Stimulated activated CD4-positive, alpha-beta T cell treated with anti-CD3 and anti-CD28 coated beads, Interleukin-4, amount 100 ng/mL, for 4 hours (primary cell): ENCODE results near the gene SLC26A6.
A peak's percentile ranks its signal among the peaks of the same experiment; 100 is the strongest.

ENCODE experiments used
- DNase-seq, 2 experiments: peaks; one replicate each; pipeline ENCODE4 v3.0.0-alpha.2; 2020

SLC26A6 gene

DNA sequence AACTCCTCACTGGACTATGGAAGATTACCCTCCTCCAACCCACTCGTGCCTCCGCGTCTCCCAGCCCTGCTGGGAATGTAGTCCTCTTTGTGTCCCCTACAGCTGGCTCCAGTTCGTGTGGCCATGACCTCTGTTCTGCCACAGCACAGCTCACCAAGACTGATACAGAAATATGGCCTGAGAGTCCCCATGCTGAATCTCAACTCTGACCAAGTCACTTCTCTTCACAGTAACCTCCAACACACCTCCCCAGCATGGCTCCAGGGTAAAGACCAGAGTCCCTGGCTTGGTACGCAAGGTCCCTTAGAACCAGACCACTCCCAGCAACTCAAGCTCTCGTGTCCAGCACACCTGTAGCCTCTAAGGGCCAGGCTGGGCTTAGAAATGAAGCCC, 37.9 kb downstream of the SLC26A6 start:
- DNase-seq, result no peak

DNA sequence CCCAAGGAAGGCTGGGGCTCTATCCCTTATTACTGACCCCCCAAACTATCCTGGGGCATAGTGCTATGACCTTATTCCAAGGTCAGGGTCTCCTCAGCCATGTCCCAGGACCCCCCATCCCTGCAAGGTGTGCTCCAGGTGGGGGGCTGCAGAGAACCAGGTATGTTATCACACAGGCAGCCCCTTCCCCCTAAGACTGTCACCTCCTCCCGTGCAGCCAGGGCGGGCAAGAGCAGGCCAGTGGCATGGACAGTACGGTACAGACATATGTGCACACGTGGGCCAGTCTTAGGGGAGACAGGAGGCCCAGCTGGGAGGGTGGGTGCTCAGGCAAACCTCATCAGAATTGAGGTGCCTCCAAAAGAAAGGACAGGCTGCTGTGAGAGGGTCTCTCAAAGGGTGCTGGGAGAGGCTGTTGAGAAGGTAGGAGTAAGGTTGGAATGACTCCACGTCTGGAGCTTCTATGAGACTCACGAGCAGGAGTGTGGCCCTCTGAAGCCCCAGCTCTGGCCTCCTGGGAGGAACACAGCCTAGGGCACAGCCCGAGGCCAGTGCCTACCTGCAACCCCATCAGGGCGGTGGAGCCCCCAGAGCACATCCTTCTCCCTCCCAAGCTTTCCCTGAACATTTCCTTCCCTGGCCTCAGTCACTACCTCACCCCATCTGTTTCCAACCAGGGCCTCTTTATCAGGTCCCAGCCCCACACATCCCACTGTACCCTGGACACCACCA, 38.4 kb downstream of the SLC26A6 start:
- no peak for DNase-seq

DNA sequence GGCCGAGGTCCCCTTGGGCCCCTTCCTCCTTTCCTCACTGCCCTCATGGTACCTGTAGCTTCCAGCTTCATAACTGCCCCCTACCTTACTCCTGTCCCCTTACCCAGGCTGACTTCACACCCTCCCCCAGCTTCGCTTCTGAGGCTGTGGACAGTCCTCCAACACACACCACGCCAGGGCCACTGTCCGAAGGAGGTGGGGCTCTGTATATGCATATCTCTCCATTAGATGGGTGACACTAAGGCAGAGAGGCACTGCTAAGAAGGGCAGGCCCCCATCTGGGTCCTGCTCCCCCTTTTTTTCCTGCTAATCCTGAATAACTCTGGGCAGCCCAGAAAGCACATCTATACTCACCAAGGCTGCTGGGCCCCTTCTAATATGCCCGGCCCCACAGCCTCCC, 39.1 kb downstream of the SLC26A6 start:
- no peak for DNase-seq

DNA sequence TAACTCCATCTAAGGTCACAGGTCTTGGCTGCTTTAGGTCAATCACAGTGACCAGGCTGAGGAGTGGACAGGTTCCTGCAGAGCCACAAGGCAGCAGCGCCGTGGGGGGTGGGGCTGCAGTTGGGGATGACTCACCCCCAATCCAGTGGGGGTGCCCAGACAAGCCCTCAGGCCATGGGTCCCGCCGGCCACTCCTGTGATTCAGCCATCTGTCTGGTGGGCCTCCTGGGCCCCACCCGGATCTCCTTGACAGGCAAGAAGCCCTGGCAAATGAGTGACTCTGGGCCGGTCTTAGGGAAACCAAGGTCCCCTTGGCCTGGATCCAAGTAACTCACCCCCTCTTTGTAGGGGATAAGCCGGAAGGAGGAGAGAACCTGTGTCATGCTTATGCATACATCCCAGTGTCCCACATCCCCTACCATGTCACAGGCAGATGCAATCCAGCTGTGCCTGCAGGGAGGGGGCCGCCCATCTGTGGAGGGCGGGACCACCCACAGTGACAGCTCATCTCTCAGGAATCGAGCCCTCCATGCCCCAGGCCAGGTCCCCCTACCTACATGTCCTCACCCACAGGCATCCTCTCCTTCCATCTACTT, 39.6 kb downstream of the SLC26A6 start:
- no peak for DNase-seq

DNA sequence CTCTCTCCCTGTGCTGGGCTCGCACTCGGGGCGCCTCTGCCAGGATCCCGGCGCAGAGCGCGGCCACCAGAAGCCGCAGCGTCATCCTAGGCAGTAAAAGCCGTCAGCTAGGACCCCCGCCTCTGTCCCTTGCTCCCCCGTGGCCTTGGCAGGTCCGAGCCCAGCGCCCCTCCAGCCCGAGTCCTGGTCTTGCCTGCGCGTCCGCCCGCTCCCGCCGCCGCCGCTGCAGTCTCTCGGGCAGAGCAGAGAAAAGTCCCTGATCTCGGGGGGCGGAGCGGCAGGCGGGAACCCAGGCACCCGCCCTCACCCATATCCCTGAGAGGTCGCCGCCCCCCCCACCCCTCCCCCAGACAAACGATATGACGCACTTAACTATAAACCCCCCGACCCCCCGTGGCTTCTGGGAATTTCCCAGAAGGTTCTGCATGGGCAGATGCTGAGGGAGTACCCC, 40.2 kb downstream of the SLC26A6 start, which contains the start of gene COL7A1:
Gene COL7A1, minus strand, starts transcription at position 255 of the 451 bp plus-strand sequence. Its CDS starts 170 bp downstream, at position 85.
- peak in 1 of 2 experiments; percentile 1 for DNase-seq

DNA sequence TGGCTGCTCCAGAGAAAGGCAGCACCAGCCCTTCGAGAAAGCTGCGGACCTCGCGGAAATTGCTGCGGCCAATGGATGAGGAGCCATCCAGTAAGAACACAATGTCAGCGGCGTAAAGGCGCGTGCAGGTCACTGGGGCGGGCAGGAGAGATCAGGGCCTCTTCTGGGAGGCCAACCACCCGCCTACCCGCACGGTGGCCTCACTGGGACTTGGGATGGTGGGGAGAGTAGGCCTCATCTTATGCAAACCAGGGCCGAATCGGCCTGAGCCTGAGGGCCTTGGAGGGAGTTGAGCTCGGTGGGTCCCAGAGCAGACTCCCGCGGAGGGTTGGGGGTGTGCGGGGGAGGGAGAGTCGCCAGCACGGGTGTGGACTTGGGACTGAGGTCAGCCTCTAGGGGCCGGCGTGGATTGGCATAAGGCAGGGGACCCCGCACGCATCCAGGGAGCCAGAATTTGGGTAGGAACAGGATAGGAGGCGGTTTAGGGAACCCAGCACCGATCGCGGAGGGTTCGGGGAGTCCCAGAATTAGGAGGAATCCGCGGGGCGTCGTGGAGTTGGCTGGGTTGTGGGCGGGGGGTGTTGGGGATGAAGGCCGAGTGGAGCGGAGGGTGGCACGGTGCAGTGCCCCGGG, 40.7 kb downstream of the SLC26A6 start:
- DNase-seq, result no peak

DNA sequence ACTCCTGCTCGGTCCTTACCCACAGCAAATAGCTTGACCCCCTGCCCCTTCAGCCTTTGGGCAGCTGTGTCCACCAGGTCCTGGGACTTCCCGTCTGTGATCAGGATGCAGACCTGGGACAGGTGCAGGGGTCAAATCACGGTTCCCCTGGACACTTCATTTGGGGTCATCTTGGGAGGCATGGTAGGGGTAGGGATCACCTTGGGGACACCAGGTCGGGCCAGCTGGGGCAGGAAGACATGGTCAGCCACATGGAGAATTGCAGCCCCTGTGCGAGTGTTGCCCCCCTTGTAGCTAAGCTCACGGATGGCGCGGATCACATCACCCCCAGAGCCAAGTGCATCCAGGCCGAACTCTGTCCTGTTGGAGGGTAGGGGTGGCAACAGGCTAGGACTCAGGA, 41.9 kb downstream of the SLC26A6 start:
- no peak for DNase-seq

DNA sequence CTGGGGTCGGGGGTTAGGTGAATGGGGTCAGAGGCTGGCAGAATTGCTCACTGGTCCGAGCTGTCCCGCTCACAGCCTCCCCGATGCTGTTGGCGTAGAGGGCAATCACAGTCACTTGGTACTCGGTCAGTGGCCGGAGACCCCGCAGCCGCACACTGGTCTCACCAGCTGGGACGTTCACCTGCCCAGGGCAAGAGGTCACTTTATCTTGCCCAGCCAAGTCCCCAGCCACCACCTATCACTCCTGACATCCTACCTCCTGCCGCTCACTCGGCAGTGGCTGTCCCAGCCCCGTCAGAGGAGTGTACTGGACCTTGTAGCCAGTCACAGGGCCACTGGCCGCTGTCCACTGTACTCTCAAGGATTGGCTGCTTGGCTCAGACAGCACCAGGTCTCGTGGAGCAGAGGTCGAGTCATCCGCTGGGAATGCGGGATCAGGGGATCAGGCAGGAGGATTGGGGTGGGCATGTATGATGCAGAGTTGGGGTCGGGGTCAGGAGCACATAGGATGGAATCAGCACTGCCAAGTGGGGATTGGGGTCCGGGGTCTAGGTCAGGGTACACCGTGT, 42.7 kb downstream of the SLC26A6 start:
- DNase-seq, result no peak

DNA sequence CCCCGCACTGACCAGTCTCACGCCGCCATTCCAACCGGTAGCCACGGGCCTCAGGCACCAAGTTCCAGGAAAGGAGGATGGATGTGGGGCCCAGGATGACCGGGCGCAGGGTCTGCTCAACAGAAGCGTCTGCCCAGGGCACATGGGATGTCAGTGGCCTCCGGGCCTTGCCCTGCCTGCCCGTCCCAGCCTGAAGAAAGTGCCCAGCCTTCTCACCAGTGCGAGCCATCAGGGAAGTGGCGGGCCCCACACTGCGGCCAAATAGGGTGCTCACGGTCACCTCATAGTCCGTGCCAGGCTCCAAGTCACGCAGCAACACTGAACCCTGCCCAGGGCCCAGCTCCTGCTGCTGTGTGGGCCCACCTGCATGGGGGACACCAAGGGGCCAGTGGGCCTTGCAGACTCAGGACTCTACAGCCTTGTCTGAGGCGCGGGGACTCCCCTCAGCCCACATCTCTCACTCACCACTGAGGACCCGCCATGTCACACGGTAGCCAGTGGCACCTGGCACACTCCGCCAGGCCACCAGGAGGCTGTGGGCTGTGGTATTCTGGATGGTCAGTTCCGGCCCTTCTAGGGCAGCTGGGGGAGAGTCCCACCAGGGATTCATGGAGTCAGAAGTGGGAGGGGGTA, 43.3 kb downstream of the SLC26A6 start:
- no peak for DNase-seq

DNA sequence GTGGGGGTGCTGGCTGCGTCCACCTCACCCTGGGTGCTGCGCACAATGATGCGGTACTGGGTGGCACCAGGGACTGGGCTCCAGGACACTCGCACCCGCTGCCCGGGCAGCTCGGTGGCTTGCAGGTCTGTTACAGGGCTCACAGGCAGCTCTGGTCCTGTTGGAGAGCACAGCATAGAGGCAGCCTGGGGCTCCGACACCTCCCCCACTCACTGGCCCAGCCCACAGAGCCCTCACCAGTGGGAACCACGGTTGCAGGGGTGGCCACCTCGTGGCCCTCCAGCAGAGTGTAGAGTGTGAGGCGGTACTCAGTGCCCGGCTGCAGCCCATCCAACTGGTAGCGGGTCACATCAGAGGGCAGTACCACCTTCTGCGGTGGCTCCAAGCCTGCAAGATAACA, 43.8 kb downstream of the SLC26A6 start:
- no peak for DNase-seq

DNA sequence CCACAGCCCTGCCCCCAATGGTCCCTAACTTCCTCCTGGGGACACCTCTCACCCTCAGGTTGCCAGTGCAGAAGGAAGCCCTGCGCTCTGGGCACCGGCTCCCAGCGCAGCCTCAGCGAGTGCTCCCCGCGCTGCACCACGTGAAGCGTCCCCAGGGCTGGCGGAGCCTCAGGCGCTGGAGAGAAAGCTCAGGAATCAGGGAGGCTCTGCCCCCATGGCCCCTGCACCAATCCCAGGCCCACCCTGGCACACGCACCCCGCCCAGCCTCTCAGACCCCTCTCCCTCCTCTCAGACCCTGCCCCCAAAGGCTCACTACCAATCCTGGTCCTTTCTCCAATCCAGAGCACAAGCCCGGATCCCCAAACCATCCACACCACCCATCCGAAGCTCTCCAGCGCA, 47.0 kb downstream of the SLC26A6 start:
- no peak for DNase-seq

DNA sequence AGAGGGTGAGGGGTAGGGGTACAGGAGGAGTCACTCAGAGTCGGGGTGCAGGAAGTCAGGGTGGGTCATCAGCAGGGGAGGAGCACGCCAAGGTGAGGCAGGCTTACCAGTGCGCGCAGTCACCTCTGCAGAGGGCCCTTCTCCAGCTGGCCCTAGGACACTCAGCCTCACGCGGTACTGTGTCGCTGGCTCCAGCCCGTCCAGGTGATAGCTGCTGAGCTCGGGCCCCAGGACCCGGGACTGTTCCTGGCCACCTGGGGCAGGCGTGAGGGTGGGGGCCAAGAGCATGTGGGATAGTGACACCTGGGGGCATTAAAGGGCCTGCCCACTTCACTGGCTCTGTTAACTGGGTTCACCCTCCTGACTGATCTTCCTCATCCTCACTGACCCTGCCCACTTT, 47.6 kb downstream of the SLC26A6 start:
- no peak for DNase-seq

DNA sequence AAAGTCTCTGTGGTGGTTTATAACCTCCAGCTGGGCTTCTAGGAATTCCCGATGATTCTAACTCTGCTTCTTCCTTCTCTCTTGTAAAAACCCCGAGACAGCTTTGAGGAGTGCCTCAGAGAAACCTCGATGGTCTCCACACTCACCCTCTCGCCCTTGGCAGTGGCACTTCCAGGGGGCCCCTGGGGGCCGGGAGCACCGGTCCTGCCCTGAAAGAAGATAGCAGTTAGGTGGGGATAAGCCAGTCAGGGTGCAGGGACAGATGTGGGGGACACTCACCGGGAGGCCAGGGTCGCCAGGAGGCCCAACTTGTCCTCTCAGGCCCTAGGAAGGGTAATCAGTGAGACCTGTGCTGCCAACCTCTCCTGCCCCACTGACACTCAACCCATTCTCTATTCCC, 49.9 kb downstream of the SLC26A6 start:
- DNase-seq, result no peak

DNA sequence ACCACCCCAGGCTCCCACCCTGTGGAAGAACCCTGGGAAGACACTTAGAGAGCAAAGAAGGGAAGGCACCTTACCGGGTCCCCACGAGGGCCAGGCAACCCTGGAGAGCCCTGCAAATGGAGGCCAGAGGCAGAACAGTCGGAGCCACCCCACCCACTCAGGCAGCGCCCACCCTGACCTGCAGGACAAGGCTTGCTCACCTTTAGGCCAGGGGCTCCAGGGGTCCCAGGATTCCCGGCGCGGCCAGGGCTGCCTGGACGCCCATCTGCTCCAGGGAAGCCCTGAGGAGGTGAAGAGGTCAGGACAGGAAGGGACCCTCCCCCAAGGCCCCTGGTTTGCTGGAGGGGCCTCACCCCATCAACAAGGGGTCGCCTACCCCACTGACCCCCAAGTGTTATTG, 50.4 kb downstream of the SLC26A6 start:
- DNase-seq, result no peak

DNA sequence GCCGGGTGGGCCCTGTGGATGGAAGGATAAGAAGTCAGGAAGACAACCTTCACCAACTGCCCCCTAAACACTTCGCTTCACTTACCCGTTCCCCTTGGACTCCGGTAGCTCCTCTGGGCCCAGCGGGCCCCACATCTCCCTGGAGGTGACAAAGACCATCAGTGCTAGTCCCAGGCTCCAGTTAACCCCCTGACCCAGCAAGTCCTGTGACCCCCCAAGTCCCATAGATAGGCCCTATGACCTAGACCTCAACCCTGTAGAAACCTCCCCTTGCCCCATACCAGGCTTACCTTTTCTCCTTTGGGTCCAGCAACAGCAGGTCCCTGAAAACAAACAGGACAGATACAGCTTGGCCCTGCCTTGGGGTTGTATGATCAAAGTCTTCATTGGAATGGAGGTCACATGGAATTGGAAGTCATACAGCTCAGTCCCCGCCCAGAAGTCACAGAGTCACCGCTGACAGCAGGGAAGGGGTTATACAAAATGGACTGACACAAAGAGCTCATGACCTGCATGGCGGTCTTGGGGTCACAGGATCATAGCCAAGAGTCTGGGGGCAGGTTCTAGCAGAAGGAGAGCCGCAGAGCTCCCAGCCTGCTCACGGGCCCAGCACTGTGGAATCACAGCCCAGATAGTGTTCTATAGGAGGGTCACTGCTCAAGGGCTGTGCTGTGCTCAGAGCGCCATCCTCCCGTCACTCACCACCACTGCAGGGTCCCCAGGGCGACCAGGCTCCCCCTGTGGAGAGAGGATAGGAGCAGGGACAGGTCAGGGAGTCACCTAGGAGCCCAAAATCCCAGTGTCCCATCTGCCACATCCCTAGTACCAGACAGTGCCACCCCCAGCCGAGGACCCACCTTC, 53.4 kb downstream of the SLC26A6 start:
- no peak for DNase-seq

DNA sequence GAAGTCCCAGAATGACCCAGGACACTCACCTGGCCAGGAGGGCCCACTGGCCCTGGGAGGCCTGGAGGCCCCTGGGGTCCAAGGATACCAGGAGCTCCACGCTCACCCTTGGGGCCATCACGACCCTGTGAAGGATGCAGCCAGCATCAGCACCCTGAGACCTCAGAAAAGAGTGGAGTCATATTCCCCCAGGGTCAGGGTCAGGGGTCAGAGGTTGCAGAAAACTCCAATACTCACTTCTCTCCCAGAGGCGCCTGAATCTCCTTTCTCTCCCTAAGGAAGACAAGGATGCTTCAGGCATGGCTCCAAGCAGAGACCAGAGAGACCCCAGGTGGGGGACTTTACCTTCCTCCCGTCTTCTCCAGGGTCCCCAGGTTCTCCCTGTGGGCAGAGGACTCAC, 58.6 kb downstream of the SLC26A6 start:
- DNase-seq, result no peak
